C1 segment of cervical spinal cord (tissue), 14 donors: Measurements from ENCODE around the gene TPBGL.

Source experiments
- DNase-seq, 14 donors: peaks; one replicate each; lab custom pipeline; 2025; lab: John Stamatoyannopoulos, UW

Gene TPBGL, protein sequence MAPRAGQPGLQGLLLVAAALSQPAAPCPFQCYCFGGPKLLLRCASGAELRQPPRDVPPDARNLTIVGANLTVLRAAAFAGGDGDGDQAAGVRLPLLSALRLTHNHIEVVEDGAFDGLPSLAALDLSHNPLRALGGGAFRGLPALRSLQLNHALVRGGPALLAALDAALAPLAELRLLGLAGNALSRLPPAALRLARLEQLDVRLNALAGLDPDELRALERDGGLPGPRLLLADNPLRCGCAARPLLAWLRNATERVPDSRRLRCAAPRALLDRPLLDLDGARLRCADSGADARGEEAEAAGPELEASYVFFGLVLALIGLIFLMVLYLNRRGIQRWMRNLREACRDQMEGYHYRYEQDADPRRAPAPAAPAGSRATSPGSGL

DNA sequence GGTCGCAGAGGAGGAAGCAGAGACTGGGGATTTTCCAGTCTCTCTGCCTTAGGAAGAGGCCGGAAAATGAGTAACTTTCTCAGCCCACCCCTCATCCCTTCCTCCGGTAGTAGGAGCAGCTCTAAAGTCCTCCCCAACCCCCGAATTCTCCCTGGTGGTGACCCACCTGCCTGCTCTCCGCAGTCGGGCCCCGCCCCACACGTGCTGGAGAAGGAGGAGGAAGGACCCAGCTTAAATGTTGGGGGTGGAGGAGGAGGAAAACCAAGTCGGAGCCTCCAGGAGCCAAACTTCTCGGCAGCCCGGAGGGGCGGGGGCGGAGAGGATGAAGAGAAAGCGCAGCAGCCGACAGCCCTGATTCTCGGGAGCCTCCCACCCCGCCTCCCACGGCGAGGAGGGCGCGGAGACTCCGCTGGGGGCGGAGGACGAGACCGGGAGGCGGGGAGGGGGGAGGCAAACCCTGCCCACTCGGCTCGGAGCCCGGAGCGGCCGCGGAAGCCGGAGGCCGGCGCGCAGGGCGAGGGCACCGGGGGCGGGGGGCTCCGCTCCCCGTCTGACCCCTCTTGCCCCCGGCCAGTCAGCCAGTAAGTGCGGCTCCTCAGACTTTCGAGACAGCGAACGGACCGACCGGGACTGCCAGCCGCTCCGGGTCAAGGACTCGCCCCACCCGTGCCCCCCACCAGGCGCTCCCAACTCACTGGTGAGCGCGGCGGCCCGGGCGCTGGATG is at the start of gene TPBGL:
TSS of gene TPBGL (plus strand) at position 464 of the 725 bp plus-strand sequence. CDS start 276 bp downstream, outside the sequence.
- no peak for DNase-seq

DNA sequence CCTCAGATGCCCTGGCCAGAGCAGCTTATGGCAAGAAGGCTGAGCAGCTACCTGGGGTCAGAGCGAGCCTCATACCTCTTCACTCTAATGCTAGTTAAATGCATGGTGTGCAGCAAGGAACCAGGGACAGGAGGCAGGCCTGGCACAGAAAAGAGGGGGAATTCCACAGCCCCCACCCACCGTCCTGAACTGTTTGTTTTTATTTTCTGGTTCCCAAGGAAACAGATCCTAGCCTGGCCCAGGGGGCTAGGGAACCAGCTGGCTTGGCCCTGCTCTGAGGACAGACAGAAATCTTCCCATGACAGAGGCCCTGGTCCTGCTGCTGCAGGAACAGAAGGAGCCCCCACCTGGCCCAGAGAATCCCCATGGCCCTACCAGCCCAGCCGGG is 49.2 kb upstream of the TPBGL start:
- DNase-seq: no peak

DNA sequence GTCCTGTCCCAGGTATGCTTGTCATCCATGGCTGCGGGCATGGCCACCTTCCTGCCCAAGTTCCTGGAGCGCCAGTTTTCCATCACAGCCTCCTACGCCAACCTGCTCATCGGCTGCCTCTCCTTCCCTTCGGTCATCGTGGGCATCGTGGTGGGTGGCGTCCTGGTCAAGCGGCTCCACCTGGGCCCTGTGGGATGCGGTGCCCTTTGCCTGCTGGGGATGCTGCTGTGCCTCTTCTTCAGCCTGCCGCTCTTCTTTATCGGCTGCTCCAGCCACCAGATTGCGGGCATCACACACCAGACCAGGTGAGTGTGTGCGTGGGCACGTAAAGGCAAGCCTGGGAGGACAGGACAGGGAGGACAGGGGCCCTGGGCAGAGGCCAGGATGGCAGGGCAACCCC is 47.3 kb upstream of the TPBGL start:
- DNase-seq: no peak

DNA sequence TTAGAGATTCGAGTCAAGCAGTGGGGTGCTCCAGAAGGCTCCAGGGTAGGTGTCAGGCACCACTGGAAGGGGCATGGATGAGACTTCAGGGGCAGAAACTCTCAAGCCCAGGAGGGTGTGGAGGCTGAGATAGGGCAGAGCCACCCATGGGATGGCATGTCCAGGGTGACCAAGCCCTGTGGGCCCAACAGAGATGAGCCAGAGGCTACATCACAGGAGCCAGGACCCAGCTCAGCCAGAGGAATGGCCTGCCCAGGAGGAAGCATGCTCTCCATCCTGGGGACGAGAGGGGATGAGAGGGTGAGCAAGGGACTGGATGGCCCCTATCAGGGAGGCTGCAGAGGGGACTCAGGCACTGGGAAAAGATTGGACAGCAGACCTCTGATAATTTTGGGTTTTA is 46.9 kb upstream of the TPBGL start:
- no peak for DNase-seq

DNA sequence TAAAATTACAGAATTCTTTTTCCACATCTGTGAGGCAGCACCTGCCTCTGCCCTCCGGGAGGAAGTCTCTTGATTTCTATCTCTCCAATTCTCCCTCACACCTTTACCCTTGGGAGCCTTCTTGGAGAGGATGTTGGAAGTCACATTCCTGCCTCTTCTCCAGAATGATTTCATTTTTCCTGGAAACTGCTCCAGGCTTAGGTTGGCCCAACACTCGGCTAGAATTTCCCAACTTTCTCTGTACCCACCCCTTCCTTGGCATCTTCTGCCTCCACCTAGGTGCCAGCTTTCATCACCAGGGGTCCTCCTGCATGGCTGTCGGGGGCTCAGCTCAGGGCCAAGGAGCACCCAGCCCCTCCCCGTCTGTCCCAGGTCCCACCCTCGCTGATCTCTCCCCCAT is 46.4 kb upstream of the TPBGL start:
- DNase-seq: no peak

DNA sequence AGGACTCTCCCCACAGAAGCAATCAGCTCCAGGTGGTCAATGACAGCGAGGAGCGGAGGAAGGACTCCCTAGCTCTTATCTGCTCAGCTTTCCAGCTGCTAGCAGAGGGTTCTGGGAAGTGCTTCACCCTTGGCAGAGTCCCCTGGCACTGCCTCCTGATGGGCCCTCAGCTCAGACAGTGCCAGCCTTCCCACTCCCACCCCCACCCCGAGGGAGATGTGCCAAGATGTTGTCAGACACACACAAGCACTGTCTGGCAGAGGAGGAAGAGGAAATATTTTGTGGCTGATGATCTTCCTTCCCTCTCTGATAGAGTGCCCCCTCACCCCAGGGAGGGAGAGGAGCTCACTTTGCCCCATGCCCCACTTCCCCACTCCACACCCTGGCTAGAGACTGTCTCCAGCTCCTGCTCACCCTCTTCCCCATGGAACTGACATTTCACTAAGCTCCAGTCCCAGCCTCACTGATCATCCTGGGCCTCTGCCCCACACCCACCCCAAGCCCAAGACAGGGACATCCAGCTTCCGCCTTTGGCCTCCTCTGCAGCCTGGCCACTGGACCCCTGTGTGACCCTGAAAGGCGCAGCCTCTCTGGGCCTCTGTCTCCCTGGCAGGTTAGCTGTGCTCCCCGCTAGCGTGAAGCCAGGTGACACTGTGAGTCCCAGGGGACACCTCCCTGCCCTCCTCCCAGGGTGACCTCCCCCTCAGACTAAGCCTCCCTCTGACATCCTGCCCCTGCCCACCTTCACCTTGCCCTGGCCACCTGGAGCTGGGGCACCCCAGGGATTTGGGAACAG is 45.2 kb upstream of the TPBGL start:
- peak in 10 of 14 donors; percentile 8 to 73 (median 30) for DNase-seq

DNA sequence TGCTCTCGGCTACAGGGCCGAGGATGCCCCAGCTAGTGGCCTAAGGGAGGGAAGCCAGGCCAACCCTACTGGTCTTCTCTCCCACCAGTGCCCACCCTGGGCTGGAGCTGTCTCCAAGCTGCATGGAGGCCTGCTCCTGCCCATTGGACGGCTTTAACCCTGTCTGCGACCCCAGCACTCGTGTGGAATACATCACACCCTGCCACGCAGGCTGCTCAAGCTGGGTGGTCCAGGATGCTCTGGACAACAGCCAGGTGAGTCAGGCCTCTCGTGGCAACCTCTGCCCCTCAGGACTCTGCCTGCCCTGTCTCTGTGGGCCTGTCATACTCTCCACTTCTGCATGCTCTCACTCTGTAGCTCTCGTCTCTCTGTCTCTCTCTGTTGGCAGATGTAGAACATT is 44.1 kb upstream of the TPBGL start:
- no peak for DNase-seq

DNA sequence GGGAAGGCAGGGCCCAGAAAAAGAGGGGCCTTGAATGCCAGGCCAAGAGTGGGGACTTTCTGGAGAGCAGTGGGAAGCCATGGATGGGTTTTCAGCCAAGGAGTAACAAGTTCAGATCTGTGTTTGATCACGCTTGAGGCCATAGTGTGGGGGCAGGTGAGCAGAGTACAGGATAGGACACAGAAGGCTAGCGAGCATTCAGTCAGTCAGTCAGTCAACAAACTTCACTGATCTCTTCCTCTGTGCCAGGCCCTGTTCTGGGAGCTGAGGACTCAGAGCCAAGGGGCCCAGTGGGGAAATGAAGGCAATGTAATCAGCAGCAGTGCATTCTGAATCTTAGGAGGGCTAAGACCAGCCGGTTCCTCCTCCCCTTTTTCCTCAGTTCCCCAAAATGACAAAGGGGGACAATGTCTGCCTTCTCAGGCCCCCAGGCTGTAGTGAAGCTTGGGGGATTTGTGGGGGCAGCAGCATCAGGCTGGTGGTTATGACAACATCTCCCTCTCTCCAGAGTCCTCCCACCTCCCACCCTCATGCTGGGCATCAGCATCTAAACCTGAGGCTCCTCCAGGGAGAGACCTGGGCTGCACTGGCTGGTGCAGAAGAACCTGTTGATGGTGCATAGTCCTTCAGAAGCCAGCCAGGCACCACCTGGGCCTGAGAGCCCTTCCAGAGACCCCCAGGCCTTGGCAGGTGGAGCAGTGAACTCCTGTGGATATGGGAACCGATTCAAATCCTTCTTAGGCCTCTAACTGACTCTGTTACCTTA is 42.9 kb upstream of the TPBGL start:
- no peak for DNase-seq

DNA sequence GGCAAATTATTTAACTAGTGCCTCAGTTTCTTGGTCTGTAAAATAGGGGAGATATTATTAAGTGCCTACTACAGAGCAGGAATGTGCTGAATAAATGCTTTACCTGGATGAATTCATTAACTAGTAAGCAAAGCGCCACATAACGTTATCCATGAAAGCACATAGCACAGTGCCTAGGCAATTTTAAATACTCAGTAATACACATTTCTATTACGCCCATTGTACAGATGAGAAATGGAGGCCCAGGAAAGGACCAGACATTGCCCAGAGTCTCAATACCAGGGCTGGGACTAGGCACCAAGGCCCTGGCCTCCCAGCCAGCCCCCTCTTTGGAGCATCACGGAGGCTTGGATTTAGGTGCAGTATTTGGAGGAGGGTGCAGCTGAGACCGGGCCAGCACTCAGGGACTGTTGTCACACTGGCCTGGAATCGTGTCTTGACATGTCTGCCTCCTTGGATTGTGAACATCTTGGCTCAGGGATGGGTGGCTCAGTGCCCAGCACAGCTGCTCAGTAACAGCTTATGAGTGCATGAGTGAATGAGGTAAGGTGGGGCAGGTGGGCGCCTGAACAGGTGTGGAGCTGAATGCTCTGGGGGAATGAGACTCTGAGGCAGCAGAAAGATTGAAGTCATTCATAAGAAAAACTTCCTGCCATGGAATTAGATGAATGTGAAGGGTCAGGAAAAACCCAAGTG is 42.1 kb upstream of the TPBGL start:
- DNase-seq: no peak

DNA sequence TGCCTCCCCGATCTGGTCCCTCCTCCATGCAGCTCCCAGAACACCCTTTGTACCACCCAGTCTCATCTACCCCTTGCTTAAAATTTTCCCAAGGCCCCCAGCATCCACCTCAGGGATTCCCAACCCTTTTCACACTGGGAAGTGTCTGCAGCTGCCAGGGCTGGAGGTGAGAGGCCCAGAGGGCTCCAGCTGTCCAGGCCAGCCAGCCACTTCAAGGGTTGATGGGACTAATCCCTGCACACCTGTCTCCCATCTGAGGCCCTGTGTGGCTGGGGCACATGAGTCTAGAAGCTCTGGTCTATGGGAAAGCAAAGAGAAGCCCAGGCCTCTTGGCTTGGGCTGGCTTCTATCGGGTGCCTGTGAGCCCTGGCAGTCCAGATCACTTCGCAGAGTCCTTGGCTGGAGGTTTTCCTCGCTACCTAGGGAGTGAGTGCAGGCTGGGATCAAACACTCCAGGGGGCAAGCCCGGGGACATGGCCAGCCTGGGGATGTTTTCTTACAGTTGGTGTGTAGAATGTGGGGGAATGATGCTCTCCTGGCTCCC is 41.1 kb upstream of the TPBGL start:
- no peak for DNase-seq

DNA sequence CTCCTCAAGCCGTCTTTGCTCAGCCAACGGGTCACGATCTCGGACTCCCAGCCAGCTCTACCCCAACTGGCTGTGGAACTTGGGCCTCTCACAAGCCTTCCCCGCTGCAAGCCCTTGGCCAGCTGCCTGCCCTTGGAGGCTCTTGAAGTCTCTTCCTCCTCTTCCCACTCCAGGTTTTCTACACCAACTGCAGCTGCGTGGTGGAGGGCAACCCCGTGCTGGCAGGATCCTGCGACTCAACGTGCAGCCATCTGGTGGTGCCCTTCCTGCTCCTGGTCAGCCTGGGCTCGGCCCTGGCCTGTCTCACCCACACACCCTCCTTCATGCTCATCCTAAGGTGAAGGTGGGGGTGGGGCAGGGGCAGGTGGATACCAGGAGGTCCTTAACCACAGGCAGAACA is 40.5 kb upstream of the TPBGL start:
- no peak for DNase-seq

DNA sequence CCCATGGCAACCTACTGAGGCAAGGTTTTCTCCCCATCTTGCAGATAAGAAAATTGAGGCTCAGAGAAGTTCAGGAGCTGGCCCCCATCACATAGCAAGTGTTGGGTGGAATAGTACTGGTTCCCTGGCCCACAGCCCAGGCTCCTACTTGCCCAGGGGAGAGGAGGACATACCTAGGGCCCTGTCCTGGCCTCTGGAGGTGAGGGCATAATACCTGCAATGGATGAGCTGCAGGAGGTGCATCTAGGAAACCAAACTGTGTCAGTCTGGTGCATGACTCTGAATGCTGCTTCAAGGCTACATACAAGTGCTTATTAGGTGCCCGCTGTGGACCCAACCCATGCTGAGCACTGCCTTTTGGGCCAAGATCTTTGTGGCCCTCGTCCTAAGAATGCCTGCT is 40.0 kb upstream of the TPBGL start:
- DNase-seq: no peak

DNA sequence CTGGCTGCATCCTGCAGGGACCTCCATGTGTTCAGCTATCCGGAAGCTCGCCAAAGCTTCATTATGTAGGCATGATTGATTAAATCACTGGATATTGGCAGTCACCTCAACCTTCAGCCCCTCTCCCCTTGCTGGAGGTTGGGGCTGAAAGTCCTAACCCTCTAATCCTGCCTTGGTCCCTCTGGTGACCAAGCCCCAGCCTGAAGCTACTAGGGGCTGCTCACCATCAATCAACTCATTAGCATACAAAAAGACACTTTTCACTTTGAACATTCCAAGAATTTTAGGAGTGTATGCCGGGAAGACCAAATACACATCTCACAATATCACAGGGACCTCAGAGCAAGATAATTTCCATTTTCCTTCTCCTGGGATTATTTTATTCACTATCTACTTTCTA is 38.8 kb upstream of the TPBGL start:
- no peak for DNase-seq

DNA sequence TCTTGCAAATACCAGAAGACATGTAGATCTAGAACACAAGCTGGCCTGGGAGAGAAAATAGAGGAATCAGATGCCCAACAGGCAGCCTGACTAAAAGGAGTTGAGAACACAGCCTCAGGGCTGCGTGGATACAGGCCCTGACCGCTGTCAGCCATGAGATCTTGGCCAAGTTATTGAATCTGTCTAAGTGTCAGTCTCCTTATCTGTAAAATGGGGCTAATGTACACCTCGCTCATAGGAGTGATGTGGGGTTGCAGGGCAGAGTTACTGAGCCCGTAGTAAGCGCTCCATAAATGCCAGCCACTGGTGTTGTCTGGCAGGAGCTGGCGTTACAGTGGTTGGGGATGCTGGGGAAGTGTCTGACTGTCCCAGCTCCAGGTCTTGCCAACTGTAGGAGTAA is 38.4 kb upstream of the TPBGL start:
- DNase-seq: no peak

DNA sequence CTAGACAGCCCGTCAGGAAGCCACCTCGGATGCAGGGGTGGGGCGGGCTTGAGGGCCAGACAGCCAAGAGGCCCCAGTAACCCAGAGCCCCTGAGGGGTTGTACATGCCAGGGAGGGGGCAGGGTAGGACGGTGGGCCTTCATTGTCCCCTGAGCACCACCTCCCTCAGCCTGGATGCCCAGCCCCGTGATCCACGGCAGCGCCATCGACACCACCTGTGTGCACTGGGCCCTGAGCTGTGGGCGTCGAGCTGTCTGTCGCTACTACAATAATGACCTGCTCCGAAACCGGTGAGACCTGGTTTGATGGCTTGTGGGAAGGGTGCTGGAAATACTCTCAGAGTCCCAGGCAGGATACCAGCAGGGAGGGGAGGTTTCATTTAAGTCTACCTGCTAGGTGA is 37.4 kb upstream of the TPBGL start:
- DNase-seq: no peak

DNA sequence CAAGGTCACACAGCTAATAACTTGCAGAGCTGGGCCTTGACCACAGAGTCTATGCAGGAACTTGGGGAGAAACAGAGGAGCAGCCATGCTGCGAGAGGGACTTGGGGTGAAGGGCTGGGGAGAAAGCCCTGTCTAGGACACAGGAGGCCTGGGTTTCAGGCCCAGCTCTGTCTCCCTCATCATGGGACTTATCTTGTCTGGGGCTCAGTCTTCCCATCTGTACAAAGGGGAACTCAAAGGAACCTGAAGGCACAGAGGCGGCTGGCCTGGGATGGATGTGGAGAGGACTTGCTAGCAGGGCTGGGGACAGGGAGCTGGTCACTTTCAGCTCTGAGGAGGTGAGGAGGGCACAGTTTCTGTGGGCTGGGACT is 36.9 kb upstream of the TPBGL start:
- DNase-seq: no peak

DNA sequence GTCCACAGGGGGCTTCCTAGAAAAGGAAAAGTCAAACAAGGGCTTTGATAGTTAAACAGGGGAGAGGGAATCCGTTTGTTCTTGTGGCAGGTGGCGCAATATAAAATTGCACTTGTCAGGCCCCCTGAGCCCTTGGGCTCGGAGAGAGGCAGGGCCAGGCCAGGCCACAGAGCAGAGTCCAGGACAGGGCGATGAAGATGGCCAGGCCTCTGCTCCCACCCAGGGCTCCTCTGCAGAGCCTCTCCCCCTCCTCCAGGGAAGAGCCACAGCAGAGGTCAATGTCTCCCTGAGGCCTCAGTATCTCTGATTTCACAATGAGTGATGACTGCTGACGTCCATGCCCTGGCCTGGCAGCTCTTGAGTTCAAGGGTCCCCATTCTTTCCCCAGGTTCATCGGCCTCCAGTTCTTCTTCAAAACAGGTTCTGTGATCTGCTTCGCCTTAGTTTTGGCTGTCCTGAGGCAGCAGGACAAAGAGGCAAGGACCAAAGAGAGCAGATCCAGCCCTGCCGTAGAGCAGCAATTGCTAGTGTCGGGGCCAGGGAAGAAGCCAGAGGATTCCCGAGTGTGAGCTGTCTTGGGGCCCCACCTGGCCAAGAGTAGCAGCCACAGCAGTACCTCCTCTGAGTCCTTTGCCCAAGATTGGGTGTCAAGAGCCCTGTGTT is 36.4 kb upstream of the TPBGL start:
- DNase-seq: no peak

DNA sequence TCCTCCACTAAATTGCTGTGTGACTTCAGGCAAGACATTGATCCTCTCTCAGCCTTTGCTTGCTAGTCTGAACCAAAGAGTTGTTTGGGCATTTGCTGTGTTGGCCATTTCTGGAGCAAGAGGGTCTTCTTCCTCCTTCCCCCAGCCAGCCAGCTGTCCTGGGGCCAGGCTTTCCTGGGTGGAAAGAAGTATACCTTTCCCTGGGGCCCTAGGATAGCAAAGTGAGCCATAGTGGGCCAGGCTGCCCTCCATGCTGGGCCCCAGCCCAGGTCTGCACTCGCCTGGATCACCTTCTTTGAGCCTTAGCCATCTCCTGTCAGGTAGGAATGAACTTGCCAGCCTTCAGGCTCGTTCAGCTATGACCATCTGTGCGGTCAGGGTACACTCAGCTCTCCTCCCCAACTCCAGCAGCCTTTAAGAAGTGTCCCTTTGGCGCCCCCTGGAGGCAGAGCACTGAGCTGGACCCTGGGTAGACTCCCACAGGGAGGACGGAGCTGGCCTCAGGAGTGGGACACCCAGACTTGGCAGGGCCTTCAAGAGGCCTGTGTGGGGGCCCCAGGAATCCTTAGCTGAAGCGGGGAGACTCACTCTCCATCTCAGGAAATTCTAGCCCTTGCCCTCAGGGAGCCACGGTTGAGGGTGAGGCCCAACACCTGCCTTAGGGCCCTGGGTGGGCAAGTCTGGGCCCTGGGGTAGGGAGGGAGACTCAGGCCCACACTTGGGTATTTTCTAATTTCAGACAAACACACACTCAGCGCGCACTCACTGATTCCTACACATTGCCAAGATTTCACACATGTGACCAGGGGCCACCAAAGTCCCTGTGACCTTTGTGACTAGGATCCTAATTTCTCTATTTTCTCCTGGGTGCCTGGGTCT is 35.6 kb upstream of the TPBGL start:
- peak in 12 of 14 donors; percentile 7 to 70 (median 40) for DNase-seq

DNA sequence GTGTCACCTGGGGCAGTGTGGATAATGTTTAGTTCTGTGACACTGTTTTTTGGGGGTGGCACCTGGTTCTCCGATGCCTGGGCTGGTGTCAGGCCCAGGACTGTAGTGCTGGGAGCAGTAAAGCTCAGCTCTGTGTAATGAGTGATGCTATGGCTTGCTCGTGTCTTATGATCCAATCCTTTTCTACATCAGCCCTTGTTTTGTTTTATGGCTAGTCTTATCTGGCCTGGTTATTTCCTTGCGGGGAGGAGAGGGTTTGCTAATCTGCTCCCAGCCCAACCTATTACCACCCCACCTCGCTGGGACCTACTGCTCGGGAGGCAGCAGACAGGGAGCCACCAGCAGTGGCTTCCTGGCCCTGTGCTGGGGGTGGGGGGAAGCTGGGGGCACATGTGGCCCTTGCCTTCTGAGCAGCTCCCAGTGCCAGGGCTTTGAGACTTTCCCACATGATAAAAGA is 35.0 kb upstream of the TPBGL start:
- no peak for DNase-seq
